Heart left ventricle (tissue), 16 donors: ENCODE data around the gene TEAD1. TPM values are rescaled to one million over a fixed set of nuclear protein-coding genes. Genes with fewer than 3 reads are reported as not detected.

Experiments used
- ATAC-seq, 4 donors: fragments of 200-7000 bp; cut with Tn5 transposase; one replicate each; pipeline ENCODE4 v1.9.1; 2020 to 2022; ENCODE audit warnings: moderate library complexity in 4 of 4, mild to moderate bottlenecking in 3 of 4, moderate number of reproducible peaks in 1 of 4
- DNase-seq, 5 donors: peaks; one replicate each; pipeline ENCODE4 v3.0.0-alpha.2; 2020
- H3K27ac ChIP-seq, 12 donors: fragments of 200-600 bp; sonication (generic) in 4 of 12; one replicate each; pipeline versions ENCODE4 v1.5.0 to v1.8.0; 2016 to 2022; ENCODE audit warnings: mild to moderate bottlenecking in 2 of 12
- H3K27me3 ChIP-seq, 9 donors: fragments of 200-600 bp; sonication (generic) in 2 of 9; one replicate each; pipeline versions ENCODE4 v1.5.1 to v1.8.0; 2016 to 2022; ENCODE audit warnings: mild to moderate bottlenecking in 3 of 9
- H3K36me3 ChIP-seq, 9 donors: fragments of 200-600 bp; sonication (generic) in 2 of 9; one replicate each; pipeline versions ENCODE4 v1.5.0 to v1.8.0; 2018 to 2022; ENCODE audit warnings: mild to moderate bottlenecking in 2 of 9
- H3K4me1 ChIP-seq, 12 donors: fragments of 200-600 bp; sonication (generic) in 4 of 12; one replicate each; pipeline versions ENCODE4 v1.5.0 to v1.8.0; 2016 to 2022; ENCODE audit warnings: mild to moderate bottlenecking in 3 of 12
- H3K4me3 ChIP-seq, 12 donors: fragments of 200-600 bp; sonication (generic) in 4 of 12; one replicate each; pipeline versions ENCODE4 v1.5.0 to v1.8.0; 2017 to 2022; ENCODE audit warnings: mild to moderate bottlenecking in 9 of 12, moderate library complexity in 4 of 12
- H3K9me3 ChIP-seq, 12 donors: fragments of 200-600 bp; sonication (generic) in 4 of 12; one replicate each; pipeline versions ENCODE4 v1.5.0 to v1.8.0; 2016 to 2022; ENCODE audit warnings: mild to moderate bottlenecking in 1 of 12
- POLR2A ChIP-seq, 2 donors: fragments of 450-650 bp; IDR thresholded peaks; one replicate each; pipeline ENCODE4 v1.6.1; 2017; ENCODE audit warnings: antibody characterized with exemption in 2 of 2, mild to moderate bottlenecking in 2 of 2, moderate library complexity in 2 of 2
- WGBS, 4 donors: extraction: QIAGEN DNeasy Blood & Tissue Kit in 2 of 4; methylation state at CpG; one replicate each; pipeline versions ENCODE4 v1.1.5 to v1.1.7; 2013 to 2018; 5-methylcytosine and 5-hydroxymethylcytosine counted together
- intact Hi-C, 10 donors: fragments of 100-400 bp; cut with DNase I; formaldehyde crosslinking; loops; one replicate each; pipeline versions ENCODE4 v1.11.1 to v1.14.2; 2022
- polyA plus RNA-seq, 2 donors: library from polyadenylated mRNA; stranded (reverse); fragments of 200-250 nt; gene quantifications; one replicate each; pipeline ENCODE4 v1.2.3, GENCODE V29; 2013
- total RNA-seq, 9 donors: library from RNA; depleted of rRNA in 2 of 9; stranded (reverse); fragments of >200 nt in 2 of 9; fragmentation: NEBNext Ultra II Directional in 3 of 9; extraction: Animal tissue kit (Norgen Biotek cat#: 25700) in 3 of 9; gene quantifications; one replicate each; pipeline versions ENCODE4 v1.1.0 to v1.2.4, GENCODE V29; 2016 to 2023
- TF ChIP-seq, protein P1 (sequence below), 12 donors: fragments of 200-600 bp; sonication (generic) in 4 of 12; IDR thresholded peaks; one replicate each; pipeline versions ENCODE4 v1.5.0 to v1.8.0; 2018 to 2022; ENCODE audit warnings: antibody characterized with exemption in 12 of 12, mild to moderate bottlenecking in 5 of 12
- donor health status: ischemic (EF 13 %, LVEDD 7.1; RV severe dilation, severe dysfunction).
- donor health status: healthy with polysubstance abuse.
- donor health status: DM: no; HTN: yes; CAD: no.
- donor health status: DM: no; HTN: no; CAD: no.
- donor health status: ischemic (EF 25% LVEDD 6.9; RV normal size, moderate dysfunction).
- donor health status: ischemic (EF 25% LVEDD 5.7; RV mildly dilated, moderate dysfunction).
- donor health status: healthy.
- donor health status: DM: yes; HTN: yes; CAD: no.
- donor health status: ischemic (EF 35%, LVEDD 5.7; RV mildly dilated, moderate dysfunction).
- donor health status: nonischemic (EF 11% LVEDD 7.7; RV severe dilation, severe dysfunction).
- donor health status: DM: yes; HTN: yes; CAD: no.
- donor health status: PGD.
- donor health status: ischemic (EF 29% LVEDD 5.4; RV normal size, mild dysfunction).
- donor health status: nonischemic (EF 23%, LVEDD 6.1; RV moderate dilation, normal function).

TEAD1 gene
- total and polyA plus RNA-seq, 11 donors: 14.4 to 161 (median 113) TPM

DNA sequence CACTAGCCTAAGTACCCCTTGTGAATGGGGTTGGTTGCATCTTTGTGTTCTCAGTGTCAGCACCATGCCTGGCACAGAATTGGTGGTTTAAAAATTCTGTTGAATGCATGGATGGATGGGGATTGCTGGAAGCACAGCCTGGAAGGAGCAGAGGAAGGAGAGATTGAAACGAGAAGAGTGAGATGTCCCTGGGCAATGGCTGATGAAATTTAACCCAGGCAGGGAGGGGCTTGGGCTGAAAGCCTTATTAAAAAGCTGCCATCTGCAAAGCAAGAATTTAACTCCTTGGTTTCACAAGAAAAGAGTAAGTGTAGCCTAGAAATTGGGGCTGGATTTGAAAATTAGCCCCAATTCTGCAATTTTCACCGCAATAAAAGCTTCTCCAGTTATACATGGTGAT lies 126.7 kb downstream of the TEAD1 start:
- H3K9me3 ChIP-seq: no peaks in the 10 kb centered on the region
- no peak overlapping the region for H3K4me3 ChIP-seq
- intact Hi-C loops: no loop called here
- ATAC-seq (no peak), DNase-seq (no peak)
- H3K36me3 ChIP-seq: no peaks in the 10 kb centered on the region
- H3K4me1 ChIP-seq: peaks cover 0 to 51% (median 27%) of the 10 kb centered on the region in 12 donors
- TF ChIP-seq POLR2A (IDR thresholded peaks at IDR 0.05): no peak
- TF ChIP-seq, protein P1, sequence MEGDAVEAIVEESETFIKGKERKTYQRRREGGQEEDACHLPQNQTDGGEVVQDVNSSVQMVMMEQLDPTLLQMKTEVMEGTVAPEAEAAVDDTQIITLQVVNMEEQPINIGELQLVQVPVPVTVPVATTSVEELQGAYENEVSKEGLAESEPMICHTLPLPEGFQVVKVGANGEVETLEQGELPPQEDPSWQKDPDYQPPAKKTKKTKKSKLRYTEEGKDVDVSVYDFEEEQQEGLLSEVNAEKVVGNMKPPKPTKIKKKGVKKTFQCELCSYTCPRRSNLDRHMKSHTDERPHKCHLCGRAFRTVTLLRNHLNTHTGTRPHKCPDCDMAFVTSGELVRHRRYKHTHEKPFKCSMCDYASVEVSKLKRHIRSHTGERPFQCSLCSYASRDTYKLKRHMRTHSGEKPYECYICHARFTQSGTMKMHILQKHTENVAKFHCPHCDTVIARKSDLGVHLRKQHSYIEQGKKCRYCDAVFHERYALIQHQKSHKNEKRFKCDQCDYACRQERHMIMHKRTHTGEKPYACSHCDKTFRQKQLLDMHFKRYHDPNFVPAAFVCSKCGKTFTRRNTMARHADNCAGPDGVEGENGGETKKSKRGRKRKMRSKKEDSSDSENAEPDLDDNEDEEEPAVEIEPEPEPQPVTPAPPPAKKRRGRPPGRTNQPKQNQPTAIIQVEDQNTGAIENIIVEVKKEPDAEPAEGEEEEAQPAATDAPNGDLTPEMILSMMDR (IDR thresholded peaks at IDR 0.05): no peak
- 29 to 76% (median 54%) methylated on average over 2 of the region's 2 CpGs for WGBS, 4 donors
- peak overlapping the region in 1 of 12 donors; percentile 72 for H3K27ac ChIP-seq
- no peaks in the 10 kb centered on the region for H3K27me3 ChIP-seq

DNA sequence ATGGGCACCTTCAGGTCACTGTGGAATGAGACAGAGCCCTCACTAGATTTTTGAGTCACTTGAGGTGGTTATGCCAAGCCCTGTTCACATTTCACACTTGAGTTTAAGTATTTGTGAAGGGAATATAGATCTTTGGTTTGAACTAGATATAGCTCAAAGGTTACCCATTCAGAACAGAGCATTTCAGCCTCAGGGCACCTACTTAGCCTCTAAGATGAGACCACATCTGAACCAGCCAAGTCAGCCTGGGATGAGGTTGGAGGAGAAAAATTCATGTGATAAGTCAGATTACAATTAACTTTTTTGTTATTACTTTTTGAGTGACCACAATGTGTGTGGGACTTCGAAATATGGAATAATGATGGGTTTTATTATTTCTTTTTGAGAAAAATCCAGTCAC lies 127.8 kb downstream of the TEAD1 start:
- 94 to 96% (median 95%) methylated on average over 1 of the region's 1 CpG for WGBS, 4 donors
- H3K4me3 ChIP-seq: no peak overlapping the region
- H3K4me1 ChIP-seq: peaks cover 0 to 51% (median 27%) of the 10 kb centered on the region in 12 donors
- TF ChIP-seq, protein P1 (IDR thresholded peaks at IDR 0.05): no peak
- TF ChIP-seq POLR2A (IDR thresholded peaks at IDR 0.05): no peak
- ATAC-seq (no peak), DNase-seq (no peak)
- intact Hi-C loops: no loop called here
- H3K27me3 ChIP-seq: no peaks in the 10 kb centered on the region
- no peaks in the 10 kb centered on the region for H3K36me3 ChIP-seq
- H3K27ac ChIP-seq: peak overlapping the region in 1 of 12 donors; percentile 72
- H3K9me3 ChIP-seq: no peaks in the 10 kb centered on the region

DNA sequence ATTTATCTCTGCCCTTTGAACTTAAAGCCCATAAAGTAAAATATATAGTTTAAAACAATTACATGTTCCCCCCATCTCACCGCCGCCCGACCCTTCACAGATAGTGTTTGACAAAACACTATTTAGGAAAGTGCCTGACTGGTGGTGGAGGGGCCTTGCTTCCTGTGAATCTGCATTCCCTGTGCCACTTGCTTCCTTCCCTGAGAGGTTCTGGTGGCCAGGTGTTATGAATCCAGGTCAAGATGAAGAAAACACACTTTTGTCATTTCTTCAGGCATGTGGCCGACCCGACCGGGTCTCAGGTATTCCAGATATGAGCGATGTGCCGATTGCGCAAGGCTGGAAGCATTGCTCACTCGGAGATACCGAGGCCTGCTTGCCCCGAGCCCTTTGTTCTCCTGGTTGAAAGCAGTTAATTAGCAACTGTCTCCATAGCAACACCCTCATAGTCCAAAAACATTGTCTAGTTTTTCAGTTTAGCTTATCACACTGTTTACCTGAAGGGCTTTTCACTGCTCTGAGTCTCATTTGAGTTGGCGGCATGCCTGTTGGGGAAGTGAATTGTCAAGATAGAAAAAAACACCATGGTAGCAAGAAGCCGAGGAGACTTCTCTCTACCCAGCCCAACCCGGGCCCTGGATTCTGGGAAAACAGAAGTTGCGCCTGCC lies 128.3 kb downstream of the TEAD1 start:
- intact Hi-C loops: no loop called here
- no peaks in the 10 kb centered on the region for H3K36me3 ChIP-seq
- peak; percentile 30 to 77 (median 68) for ATAC-seq
- H3K27ac ChIP-seq: peak overlapping the region in 1 of 12 donors; percentile 72
- no peak overlapping the region for H3K4me3 ChIP-seq
- TF ChIP-seq POLR2A (IDR thresholded peaks at IDR 0.05): no peak
- TF ChIP-seq, protein P1 (IDR thresholded peaks at IDR 0.05): no peak
- peak in 1 of 5 donors; percentile 39 for DNase-seq
- H3K27me3 ChIP-seq: no peaks in the 10 kb centered on the region
- WGBS, 4 donors: 49 to 74% (median 54%) methylated on average over 16 of the region's 16 CpGs
- peaks cover 0 to 51% (median 27%) of the 10 kb centered on the region in 12 donors for H3K4me1 ChIP-seq
- no peaks in the 10 kb centered on the region for H3K9me3 ChIP-seq

DNA sequence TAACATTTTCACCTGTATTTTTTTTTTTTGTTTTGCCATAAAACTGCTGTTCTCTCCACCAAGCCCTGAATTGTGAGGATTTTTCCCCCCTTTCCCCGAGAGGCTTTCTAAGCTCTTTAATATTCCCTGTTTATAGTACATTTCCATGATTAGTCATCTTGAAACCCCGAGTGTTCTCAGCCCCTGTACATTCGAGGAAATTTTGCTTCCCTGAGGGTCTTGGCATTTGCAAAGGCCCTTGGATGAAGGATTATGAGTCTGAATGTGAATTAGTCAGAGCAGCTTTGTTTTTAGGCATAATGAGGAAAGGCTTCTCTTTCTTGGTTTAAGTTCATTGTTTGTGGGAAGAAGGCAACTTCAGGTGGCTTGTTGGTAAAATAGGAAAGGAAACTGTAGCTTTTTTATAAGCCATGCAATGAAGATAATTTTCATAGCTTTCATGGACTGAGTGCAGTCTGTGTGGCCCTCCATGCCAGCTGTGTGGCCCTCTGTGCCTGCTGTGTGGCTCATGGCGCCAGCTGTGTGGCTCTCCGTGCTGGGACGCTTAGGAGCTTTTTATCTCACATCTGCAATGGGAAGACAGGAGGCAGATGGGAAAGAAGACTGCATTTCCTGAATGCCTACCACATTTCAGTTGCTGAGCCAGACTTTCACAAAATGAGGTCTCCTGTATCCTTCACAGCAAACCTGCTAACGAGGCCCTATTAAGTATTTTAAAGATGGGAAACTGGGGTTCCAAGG lies 129.0 kb downstream of the TEAD1 start:
- peaks cover 0 to 51% (median 27%) of the 10 kb centered on the region in 12 donors for H3K4me1 ChIP-seq
- 72 to 80% (median 76%) methylated on average over 7 of the region's 7 CpGs for WGBS, 4 donors
- H3K27me3 ChIP-seq: no peaks in the 10 kb centered on the region
- peak overlapping the region in 1 of 12 donors; percentile 72 for H3K27ac ChIP-seq
- no peak for ATAC-seq
- H3K36me3 ChIP-seq: no peaks in the 10 kb centered on the region
- no peak overlapping the region for H3K4me3 ChIP-seq
- H3K9me3 ChIP-seq: no peaks in the 10 kb centered on the region
- intact Hi-C loops: no loop called here
- DNase-seq: no peak
- TF ChIP-seq, protein P1 (IDR thresholded peaks at IDR 0.05): no peak
- TF ChIP-seq POLR2A (IDR thresholded peaks at IDR 0.05): no peak
